AG08396 (cell line): Measurements from ENCODE around the gene EXOSC7.

Experiments used
- DNase-seq: peaks from one replicate; pipeline ENCODE4 v3.0.0; 2012; ENCODE audit warnings: low spot score, mixed read lengths

Gene EXOSC7

DNA sequence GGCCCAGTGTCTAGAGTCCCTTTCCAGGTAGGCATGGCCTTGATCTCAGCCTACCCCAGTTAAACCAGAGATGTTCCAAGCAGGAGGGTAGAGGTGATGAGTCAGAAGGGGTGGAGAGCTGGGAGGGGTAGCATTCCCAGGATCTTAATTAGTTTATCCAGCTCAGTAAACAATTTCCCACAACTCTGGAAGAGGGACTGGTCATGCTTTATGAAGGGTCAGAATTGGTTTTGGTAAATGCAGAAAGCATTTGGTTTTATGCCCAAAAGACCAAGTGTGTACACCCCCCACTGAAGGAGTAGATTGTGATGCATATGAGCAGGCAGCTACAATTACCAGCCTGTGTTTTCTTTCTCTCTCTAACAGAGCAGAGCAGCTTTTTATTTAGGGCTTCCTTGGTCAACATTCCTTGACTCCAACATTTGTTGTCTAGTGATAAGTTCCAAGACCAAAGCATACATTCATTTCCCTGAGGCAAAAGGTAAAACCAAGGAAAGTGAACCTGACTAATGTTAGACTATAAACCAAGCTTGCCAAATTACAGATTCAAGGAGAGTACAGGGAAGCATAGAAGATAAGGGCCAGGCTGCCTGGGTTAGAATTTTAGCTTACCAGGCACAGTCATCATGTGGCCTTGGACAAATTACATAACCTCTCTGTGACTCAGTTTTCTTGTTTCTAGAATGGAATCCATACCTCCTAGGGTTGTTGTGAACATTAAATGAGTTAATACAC is 17.6 kb downstream of the EXOSC7 start:
- DNase-seq: peak; percentile 82

DNA sequence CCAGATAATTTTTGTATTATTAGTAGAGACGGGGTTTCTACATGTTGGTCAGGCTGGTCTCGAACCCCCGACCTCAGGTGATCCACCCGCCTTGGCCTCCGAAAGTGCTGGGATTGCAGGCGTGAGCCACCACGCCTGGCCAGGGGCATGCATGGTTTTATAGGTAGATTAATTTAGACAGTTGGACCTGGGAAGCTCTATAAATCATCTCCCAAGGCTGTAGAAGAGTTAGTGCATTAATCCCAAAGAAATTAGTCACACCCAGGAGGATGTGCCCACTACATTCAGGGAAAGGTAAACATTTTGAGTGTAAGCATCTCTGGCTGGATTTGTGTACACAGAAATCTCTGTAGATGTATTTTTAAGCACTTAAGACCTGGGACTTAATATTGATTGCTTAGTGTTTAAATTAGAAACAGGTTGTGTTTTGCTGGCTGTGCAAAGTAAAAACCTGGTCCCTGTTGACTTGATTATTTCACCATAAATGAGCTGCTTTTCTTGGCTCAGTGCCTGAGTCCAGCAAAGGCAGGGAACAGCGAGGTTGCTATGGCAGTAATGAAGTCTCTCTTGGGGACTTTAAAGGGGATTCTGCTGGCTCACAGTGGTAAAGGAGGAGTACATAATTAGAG is 19.2 kb downstream of the EXOSC7 start:
- DNase-seq: peak; percentile 43

DNA sequence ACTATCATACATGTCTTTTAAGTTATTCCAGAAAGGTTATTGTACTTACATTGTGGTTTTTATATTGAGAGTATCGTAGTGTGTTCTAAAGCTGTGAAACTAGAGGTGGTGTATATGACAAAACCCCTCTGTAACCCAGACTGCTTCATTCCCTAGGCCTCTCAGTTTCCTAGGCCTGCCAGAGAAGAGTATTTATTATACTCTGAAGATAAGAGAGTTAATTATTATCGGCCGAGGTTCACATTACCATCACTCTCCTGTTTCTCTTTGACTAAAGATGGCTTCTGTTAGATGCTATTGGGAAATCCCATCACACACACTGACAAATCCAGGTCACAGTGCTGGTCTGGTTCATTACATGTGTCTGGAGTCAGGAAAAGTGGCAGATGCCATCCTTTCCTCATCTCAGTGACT is 20.5 kb downstream of the EXOSC7 start:
- DNase-seq: no peak

DNA sequence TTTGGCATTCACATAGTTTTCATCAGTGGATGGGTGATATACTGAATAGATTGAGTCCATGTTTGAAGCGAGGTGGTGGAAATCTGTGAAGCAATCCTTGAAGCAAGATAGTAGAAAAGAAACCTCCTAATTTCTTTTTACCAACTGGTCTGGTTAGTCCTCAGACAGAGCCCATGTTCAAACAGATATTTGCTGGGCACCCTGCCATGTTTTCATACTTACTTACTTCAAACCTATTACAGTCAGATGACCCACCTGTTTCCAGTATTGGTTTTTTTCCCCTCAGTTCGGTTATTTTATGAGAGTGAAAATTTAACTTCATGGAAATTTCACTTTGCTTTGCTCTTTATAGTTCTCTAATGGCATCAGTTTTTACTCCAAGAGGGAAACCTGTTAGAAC is 23.7 kb downstream of the EXOSC7 start:
- no peak for DNase-seq

DNA sequence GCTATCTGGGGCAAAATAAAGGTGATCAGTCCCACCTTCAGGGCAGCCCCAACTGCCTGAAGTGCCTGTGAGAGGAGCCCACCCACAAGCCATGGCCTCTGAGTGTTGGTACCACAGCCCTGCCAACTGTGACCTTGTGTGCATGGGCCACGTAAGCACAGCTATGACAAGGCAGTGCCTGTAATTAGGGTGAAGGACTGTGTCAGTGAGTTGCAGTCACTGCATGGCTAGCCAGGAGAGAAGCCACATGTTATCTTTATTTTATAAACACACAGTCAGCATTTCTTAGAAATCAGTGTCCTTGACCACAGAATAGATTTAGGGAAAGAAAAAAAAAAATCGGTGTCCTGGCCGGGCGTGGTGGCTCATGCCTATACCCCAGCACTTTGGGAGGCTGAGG is 24.8 kb downstream of the EXOSC7 start:
- no peak for DNase-seq

DNA sequence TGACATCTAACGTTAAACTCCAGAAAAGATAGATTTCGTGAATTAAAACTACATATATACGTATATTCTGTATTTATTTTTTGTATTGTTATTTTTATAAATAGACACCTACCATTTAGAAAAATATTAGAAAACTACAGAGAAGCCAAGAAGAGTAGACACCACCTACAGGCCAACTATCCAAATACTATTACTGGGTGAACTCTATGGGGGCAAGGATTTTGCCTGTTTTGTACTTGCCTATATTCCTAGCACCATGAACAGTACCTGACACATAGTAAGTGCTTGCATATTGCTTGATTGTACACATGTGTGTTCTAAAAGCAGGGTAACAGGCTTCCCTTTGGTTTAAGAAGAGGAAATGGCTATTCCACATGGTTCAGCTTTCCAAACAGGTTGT is 25.7 kb downstream of the EXOSC7 start:
- no peak for DNase-seq

DNA sequence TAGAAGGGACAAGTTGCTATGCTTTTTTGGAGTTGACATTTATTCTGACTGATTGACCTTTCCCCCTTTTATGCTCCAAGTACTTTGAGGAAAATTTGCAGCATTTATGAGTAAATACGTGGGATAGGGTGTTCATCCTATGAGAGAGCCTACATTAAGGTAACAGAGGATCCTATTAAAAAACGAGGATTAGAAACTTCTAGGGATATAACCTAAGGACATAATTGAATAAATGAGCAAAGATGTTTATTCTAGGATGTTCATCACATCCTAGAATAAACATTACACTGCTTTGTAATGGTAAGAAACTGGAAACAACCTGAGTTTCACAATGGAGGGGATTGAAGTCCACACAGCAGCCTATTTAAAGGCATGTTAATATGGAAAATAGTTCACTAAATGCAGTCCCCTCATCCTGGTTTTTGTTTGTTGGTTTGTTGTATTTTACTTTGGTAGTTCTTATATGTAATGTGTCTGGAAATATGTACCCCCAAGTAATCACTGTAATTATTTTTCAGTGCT is 26.2 kb downstream of the EXOSC7 start:
- DNase-seq: no peak

DNA sequence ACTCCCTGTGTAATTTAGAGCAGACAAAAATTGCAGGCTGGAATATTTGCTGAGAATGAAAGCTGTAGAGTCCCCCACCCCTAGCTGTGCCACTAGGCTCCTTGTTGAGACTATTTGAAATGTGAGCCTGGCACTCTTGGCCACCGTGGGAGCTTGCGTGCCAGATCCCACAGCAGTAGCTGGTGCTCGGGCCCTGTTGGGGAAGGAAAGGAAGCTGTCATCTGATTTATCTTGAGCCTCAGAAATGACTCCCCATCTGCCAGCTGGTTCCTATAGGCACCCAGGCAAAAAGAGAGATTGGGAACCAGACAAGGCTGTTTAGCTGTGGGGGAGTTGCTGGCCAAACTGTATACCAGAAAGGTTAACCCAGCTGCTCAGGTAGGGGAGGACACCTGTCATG is 26.7 kb downstream of the EXOSC7 start:
- DNase-seq: no peak

DNA sequence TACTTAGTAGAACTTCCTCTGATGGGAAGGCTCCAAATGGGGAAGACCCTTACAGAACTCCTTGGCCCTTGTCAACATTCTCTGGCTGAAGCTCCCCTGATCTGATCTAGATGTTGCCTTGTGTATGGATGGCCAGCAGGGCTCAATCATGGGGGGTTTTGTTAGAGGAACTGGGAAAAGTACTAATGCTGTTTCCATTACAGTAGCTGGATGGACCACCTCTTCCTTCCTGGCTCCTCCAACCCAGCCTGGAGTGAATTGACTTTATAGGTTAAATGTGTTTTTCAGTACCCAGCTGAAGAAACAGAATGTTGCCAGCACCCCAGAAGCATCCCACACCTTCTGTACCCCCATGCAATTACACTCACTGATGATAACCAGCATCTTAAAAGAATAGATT is 27.4 kb downstream of the EXOSC7 start:
- DNase-seq: no peak

DNA sequence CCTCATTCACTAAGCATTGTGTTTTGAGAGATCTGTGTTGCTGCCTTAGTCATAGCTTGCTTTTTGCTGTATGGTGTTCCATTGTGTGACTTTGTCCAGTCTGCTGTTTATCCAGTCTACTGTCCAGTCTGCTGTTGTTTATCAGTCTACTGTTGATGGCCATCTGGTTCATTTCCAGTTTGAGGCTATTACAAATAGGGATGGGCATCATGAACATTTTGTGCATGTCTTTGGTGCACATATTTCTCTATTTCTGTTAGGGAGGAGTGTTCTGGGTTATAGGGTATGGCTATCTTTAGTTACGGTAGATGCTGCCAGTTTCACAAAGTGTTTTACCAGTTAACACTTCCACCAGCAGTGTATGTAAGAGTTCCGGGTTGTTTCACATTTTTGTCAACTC is 27.8 kb downstream of the EXOSC7 start:
- no peak for DNase-seq

DNA sequence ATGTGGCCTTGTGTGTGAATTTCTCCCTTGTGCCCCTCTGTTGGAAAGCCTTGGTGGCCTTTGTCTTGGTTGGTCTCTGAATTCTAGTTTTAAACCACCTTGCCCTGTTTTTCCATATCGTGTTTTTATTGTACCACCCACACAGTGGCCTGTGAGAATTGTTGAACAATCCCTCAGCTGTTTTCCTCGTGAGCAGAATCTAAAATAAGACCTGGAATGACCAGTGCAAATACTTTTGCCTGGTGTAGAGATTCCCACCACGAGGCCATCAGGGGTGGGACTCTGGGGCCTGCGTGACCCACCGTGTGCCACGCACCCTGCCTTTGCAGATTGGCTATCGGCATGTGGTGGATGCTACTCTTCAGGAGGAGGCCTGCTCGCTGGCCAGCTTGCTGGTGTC is 31.0 kb downstream of the EXOSC7 start:
- no peak for DNase-seq

DNA sequence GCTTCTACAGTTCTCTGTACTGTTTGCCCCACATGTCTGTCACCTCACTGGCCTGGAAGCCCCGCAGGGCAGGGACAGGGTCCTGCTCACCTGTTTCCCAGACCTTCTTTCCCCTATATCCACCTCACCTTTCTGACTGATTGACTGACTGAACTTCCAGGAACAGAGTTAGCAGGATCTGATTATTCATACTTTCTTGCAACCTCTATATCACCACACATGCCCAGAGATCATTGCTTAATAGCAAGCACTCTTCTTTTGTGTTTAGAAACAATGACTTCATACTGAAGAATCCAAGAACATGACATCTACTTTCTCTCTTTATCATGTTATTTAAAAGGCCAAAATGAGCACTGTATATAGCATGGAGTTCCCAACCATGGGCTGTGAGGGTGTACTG is 32.1 kb downstream of the EXOSC7 start:
- DNase-seq: no peak

DNA sequence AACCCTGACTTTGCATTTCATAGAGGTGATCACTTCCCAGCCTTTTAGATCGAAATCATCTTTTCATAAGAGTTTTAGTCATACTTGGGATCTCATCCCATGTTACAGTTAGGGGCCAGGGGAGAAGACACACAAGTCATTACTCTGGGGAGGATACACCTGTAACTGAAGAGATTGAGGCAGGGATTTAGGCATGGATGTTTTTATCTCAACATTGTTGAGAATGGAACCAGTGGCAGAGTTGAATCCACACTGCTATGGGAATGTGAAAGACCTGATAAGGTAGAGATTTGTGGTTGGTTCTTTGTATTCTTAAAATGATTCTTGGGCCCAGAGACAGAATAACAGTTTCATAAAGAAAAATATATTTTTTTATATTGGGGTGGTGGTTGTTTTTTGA is 33.8 kb downstream of the EXOSC7 start:
- no peak for DNase-seq

DNA sequence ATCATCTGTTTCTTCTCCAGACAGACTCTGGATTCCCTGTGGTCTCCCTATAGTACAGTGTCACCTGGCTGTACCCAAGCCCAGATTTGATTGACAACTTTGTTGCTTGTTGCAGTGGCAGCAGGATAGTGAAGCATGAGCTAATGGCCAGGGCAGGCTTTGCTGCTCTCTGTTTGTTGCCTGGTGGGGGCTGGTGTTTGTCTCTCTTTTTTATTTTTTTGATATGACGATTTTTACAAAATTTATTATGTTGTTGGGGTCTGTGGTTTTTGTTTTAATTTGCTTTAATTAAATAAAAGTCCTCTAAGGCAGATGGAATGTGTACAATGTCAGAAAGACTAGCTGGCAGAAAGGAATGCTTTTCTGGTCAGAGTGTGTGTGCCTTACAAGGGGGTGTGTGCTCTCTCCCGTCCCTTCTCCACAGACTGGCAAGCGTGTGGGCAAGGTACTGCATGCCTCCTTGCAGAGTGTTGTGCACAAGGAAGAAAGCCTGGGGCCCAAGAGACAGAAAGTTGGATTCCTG is 34.8 kb downstream of the EXOSC7 start:
- DNase-seq: peak; percentile 79

DNA sequence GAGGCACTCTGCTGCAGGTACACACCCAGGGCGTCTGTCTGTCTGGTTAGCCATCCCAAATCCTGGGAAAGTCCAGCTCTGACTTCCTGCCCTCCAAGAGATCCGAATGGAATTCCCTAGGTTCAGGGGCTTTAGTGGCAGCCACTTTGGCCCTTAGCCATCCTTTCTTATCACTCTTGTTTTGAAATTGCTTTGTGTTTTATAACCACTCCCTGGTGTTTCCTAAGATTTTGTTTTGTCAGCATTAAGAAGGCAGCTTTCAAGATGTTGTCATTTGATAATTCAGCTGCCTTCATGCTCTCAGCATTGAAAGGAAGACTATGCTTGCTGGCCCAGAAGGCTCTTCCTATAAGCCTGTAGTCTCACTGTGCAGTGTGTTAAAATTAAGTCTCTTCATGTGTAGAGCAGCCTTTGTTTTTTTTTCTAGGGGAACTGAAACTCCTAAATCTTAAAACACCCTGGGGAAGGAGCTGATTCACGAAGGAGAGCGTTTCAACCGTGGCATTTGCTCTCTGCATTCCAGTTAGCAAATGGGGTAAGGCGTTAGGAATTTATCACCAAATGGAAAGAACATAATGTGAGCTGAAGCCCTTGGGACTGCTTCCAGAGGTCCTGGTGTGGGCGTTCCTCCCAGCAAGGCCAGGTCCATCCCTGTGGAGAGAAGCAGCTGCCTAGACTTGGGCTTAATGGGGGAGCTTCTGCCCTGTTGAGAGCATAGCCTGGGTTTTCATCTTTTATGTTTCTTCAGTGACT is 35.9 kb downstream of the EXOSC7 start:
- DNase-seq: peak; percentile 84

DNA sequence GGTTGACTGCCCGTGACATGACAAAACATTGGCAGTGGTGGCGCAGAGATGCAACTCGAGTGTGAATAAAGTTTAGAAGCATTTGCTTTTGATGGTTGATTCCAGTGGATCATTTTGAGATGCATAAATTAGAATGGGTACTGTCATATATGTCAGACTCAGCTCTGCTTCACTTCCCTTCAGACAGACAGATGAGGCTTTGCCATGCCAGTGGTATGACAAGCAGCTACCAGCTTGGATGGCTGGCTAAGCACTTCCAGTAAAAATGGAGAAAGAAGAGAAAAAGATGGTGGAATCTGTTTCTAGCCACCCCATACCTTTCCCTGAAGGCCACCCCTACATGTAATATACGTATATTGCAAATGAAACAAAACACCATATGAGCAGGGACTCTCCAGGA is 36.5 kb downstream of the EXOSC7 start:
- no peak for DNase-seq

DNA sequence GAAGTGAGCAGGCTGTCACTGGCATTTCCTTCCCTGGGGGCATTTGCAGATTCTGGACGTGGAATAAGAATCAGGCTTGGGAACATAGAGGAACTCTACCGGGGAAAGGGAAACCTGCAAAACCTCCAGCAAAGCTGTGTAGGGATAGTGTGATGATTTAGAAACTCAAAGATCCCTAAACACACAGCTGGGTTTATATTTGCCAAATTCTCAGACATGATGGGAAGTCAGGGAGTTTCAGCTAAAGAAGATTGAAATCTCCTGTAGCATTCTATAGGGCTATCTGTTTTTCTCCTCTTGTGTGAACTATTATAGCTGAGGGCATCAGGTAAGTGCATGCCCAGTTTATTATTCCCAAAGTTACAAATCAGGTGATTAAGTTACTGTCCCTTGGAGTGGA is 40.9 kb downstream of the EXOSC7 start:
- DNase-seq: no peak

DNA sequence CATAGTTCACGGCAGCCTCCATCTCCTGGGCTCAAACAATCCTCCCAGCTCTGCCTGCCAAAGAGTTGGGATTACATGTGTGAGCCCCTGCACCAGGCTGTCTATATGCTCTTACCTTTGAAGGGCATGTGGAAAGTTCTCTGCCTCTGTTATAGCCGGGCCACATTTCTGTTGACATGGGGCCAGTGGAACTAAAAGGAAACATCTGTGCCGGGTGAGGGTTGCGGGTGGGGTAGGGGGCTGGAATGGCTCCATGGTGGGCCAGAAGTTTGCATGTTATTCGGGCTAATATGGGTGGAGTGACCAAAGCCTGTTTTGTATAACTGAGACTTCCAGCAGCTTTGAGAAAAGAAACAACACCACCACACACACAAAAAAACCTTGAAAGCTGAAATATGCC is 41.8 kb downstream of the EXOSC7 start:
- DNase-seq: no peak

DNA sequence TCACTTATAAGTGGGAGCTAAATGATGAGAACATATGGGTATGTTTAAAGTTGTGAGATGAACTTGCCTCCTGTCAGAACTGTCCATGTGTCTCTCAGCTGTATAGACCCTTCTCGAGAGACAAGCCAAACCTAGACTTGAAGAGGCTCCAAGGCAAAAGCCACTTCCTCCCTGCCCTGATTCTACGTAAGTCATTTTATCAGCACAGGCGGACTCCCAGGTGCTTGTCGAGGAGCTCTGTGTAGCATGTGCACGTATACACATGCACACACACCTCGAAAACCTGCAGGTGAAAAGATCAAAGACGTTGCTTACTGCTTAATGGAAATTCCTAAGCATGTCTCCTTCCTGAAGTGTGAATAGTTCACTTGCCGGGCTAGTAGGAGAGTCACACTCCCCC is 44.5 kb downstream of the EXOSC7 start:
- no peak for DNase-seq

DNA sequence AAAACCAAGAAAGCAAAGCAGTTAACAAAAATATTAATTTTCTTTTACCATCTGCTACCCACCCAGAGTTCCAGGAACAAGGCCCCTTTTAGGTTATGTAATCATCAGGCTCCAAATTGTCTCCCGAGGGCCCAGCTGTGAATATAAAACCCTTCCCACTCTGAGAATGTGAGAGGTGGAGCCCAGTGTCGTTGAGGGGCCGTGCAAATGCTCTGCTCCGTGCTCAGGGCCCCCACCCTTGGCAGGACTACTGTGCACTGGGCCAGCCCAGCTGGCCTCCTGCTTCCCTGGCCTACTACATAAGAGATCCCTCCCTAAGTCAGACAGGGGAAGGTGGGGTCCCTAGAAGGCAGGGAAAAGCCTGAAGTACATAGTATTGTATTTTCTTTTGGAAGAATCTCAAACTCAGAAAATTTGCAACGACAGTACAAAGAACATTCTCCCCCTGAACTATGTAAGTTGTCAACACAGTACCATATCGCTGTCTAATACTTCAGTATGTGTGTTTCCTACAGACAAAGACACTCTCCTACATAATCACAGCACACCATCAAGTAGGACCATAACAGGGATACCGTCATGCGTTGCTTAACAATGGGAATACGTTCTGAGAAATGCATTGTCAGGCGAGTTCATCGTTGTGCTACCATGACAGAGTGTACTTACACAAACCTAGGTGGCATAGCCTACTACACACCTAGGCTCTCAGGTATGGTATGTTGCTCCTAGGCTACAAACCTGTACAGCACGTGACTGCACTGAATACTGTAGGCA is 45.7 kb downstream of the EXOSC7 start:
- no peak for DNase-seq

DNA sequence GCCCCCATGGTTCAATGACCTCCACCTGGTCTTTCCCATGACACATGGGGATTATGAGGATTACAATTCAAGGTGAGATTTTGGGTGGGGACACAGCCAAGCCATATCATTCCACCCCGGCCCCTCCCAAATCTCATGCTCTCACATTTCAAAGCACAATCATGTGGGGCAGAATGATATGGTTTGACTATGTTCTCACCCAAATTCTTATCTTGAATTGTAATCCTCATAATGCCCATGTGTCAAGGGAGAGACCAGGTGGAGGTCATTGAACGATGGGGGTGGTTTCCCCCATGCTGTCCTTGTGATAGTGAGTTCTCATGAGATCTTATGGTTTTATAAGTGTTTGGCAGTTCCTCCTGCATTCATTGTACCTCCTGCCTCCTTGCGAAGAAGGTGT is 47.6 kb downstream of the EXOSC7 start:
- no peak for DNase-seq
